GM18861 (cell line): ENCODE data around the gene COPS9.

Experiments used
- ATAC-seq: cut with Tn5 transposase; IDR thresholded peaks from one replicate; pipeline ENCODE4 v1.9.1; 2021; ENCODE audit not compliant: unreplicated experiment

Gene COPS9

GRCh38 chr2:240136013-240136670 lies at the start of gene COPS9:
Gene COPS9, minus strand, starts transcription at chr2:240136305. Its CDS starts 21 bp downstream, at chr2:240136284.
- peak; percentile 83 for ATAC-seq

DNA sequence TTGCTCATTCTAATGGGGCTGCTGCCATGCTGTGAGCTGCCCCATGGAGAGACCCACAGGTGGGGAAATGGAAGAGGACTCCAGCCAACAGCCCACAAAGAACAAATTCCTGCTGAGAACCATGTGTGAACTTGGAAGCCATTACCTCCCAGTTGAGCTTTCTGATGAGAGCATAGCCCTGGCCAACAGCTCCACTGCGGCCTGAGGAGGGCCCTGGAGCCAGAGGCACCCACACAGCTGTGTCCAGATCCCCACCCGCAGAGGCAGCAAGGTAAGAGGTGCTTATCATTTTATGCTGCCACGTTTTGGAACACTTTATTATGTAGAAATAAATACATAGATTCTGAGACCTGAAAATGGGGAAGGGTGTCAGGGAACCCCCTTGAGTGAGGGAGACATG lies 48.6 kb upstream of the COPS9 start:
- ATAC-seq: no peak

DNA sequence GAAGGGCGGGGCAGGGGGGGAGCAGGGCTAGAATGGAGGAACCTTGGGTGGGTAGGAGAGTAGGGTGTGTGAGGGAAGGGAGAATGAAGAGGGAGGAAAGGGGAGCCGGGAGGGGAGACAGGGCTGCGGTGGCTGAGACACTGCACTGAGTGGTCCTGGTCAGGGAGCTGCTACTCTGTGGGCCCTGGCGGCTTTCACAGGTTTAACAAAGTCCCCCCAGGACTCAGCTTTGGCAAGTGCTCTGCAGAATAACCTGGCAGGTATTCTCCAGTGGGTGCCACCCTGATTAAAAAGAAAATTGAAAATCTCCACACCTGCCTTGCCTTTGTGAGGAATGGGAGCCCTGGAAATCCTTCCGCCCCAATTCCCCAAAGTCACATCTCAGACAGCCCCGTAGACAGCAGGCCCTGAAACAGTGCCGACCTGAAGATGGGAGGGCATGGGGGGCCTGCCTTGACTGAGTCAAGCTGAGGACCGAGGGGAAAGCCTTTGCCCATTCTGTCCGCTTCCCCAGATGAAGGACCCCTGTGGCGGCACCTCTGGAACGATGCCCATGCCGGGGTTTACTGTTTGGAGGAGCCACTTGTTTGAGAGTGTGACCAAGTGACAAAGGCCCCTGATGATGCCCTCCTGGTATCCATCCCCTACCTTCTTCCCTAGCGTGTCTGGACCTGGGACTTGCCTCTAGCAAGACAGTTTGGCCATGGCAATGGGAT lies 47.9 kb upstream of the COPS9 start:
- ATAC-seq: no peak

DNA sequence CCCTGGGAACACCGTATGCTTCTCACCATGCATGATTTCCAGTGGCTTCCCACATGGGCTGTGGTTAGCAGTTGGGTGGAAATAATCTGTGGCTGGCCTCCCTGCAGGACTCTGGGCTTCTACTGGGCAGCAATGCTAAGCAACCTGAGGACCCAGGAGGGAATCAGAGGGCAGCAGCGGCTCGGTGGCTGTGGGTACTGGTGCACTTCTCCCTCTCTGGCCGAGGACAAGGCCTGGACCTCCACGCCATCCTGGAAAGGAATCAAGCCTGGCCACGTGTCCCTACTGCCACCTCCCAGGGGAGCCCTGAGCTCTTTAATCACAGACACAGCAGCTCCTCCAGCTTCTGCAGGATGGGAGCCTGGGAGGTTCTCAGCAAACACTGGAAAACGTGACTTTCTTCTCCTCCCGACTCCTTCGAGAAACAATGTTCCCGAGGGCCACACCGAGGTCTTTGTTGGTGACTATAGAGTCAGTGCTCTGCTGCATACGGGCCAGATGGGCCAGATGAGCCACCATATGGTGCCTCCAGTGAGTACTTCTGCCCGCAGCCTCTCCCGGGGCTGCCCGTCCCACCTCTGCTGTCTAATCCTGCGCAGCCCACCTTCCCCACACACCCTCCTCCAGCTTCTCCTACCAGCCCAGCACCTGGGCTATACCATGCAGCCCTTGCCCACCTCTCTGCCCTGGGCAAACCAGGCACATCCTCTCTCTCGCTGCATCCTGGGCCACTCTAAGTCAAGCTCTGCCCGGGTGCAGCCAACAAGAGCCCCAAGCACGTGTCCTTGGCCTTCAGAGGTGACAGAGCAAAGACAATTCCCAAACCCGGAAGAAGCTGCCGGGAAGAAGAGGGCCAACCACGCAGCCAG lies 47.1 kb upstream of the COPS9 start:
- no peak for ATAC-seq

- ATAC-seq: no peak
These were observed 46.4 kb upstream of the COPS9 start for GRCh38 chr2:240182476-240182875.

GRCh38 chr2:240182001-240182400 lies 45.9 kb upstream of the COPS9 start:
- ATAC-seq: no peak

DNA sequence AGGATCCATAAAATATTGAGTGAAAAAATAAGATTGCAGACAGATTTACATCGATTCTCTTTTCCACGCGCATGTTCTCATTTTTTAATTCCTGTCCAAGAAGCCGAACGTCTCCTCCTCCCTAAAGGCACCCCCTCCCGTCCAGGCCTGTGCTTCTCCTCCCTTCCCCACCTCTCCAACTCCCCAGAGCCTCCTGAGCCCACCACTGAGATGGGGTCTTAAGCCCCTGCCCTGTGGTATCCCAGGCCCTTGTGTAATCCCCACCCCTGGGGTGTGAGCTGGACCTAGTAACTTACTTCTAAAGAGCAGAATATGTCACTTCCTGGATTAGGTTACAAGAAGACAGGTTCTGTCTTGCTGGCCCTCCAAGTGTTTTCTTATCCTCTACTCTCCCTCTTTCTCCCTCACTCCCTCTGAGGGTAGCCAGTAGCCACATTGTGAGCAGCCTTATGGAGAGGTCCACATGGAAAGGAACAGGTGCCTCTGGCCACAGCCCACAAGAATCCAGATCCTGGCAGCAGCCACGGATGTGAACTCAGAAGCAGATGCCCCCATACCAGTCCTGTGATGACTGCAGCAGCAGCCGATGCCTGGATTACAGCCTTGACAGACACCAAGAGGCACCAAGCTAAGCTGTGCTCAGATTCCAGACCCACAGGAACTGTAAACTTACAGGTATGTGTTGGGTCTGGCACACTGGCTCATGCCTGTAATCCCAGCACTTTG lies 44.0 kb upstream of the COPS9 start:
- no peak for ATAC-seq

DNA sequence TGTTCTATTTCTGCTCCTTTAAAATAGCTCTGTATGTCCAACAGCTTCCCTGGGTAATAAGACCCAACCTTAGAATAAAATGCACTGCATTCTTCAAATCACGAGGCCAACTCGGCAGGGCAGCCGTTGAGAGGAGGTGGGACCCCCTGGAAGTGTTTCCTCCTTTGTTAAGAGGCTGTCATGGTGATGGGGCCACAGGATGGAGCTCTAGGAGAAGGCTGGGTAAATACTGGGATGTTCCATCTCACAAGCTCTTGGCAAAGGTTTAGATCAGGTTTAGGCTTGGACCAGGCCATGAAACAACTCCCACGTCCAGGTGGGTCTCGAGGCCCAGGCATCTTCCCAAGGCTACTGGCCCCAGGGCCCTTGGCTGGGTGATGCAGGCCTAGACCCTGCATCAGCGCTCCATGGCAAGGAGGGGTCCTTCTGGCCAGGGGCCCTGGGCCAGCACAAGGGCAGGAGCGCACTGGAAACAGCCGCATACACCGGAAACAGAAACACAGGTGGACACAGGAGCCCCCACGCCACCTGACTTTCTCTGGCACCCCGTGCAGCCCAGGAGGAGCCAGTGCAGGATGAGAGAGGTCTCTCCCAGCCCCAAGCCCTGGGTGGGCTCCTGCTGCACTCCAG lies 43.2 kb upstream of the COPS9 start:
- ATAC-seq: no peak

DNA sequence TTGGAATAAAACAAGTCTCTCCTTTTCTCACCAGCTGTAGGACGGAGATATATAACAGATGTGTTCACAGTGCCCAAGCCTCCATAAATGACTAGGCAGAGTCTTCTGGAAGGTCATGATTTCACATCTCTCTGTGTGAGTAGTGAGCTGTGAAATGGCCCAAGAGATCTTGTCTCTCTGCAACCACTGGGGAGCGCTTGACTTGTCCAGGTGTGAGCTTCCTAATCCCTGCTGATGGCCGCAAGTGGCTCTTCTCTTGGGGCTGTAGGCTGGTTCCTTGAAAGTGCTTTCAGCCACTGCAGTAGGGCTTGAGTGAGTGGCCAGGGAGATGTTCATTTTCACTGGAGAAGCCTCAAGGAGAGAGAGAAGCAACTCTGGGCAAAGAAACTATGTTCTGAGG lies 42.5 kb upstream of the COPS9 start:
- no peak for ATAC-seq

DNA sequence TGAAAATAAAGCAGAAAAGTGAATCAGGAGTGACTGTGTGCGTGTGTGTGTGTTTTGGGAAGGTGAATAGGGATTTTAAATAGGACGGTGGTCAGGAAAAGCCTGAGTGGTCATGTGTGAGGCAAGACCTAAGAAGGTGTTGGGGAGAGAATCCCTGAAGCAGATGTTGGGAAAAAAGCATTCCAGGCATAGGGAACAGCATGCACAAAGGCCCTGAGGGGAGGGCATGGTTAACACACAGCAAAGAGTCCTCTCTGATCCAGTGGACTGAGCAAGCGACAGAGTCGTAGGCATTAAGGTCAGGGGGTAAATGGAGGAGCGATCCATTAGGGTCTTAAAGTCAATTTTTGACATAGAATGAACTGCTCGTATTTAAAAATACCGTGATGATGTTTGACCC lies 38.4 kb upstream of the COPS9 start:
- ATAC-seq: no peak

DNA sequence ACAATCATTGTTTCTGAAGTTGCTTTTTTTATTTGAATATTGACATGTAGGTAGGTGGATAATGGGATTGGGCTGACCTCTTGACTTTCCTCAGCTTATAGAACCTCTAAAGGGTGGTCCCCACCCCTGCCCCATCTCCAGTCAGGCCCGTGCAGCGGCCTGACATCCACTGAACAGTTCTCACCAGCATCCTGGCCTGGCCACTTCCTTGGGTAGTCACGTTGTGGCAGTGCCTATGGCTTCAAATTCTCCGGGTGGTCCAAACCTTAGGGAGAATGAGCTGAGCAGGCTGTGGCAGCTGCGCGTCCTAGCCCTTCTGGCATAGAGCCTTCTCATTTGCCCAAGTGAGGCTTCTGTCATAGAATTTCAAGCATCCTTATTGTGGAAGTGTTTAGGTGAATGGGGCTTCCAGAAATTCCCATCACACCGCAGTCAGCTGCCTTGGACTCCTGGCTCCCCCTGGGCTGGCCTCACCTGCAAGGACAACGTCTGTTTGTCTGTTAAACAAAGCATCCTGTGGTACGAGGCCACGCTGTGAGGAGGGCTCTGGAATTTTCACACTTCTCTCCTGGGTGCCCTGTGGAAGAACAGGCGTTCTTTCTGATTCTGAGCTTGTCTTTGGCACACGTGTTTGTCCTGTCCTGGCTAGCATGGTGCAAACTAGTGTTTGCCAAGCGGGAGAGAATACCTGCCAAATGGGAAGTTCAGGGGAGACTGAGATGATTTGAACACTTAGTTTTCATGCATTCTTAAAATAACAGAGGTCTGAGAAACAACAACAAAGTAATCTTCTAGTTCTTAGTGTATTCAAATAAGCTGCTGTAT lies 36.2 kb upstream of the COPS9 start:
- ATAC-seq: no peak

GRCh38 chr2:240170883-240171282 lies 34.8 kb upstream of the COPS9 start:
- ATAC-seq: no peak

GRCh38 chr2:240170354-240170735 lies 34.2 kb upstream of the COPS9 start:
- ATAC-seq: no peak

- no peak for ATAC-seq
These were observed 33.6 kb upstream of the COPS9 start for GRCh38 chr2:240169486-240170353.

DNA sequence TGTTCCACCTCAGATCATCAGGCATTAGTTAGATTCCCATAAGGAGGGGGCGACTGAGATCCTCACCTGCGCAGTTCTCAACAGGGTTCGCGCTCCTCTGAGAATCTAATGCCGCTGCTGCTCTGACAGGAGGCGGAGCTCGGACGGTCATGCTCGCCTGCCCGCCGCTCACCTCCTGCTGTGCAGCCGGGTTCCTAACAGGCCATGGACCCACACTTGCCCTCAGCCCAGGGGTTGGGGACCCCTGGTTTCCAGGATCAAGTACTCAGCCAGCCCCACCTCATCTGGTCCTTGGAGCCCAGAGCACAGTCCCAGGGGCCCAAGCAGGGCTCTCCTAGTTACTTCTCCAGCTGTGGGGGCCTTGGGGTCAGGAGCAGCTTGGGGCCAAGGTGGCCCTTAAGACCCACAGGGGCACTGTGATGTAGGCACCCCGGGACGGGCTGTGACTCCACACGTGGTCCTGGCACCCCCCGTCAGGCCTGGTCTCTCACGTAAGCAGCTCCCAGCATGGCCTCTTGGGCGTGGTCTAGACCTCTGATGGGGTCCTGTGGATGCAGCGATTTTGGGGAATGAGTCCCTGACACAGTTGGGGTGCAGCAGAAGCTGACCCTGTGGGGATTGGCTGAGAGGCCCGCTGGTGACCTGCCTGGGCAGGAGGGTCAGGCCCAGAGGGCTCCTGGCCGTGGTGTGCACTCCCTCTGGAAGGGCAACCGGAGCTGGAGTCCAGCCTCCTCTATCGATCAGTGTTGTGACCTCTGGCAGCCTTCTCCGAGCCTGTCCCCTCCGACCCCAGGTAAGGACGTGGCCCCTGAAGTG lies 32.6 kb upstream of the COPS9 start:
- no peak for ATAC-seq

DNA sequence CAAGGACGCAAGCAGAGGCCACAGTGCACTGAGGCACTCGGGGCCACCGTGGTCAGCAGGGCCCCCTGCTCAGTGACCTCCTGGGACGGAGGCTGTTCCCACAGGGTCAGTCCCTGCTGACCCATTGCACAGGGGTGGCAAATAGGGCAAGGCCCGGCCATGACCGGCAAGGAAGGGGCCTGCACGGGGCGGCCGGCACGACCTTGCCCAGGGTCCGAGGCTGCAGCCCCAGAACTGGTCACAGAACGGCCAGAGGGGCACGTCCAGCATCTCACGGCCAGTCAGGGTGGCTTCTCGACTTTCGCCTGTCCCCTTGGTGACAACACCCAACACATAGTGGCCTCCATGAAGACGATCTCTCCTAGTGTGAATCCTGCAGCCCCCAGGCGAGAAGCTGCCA lies 31.9 kb upstream of the COPS9 start:
- no peak for ATAC-seq

- ATAC-seq: no peak
These were observed 31.4 kb upstream of the COPS9 start for GRCh38 chr2:240167588-240167880.
